ENCODE measurements around the gene PCYOX1L.

DNA sequence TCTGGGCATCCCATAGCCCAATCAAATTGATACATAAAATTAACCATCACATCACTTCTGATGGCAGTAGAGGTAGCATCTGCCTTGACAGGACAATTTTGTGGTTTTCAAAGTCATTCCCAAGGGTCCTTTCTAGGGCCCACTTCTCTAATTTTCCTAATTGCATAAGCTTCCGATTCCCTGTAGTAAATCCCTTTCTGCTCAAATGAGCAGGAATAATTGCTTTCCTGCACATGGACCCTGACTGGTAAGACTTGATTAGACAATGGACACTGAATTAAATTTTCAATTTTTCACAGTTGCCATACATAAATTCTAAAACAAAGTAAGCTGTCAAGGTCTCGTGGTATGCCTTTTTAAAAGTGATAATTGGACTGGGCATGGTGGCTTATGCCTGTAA lies 43.2 kb downstream of the PCYOX1L start:
- no peak for TF ChIP-seq CTCF (IDR thresholded peaks at IDR 0.05)
- no peak for TF ChIP-seq POLR2A (IDR thresholded peaks at IDR 0.05)
- no peak for TF ChIP-seq POLR2AphosphoS5 (IDR thresholded peaks at IDR 0.05)

Measured in breast epithelium (tissue), 3 donors.